A549 treated with Mapracorat at 1 μM for 4 hours (cell line): ENCODE results near the gene PLCH1. TPM values are rescaled to one million over a fixed set of nuclear protein-coding genes. Genes with fewer than 3 reads are reported as not detected.

Experiments used
- total RNA-seq: library from RNA; stranded (reverse); fragments of 200-300 nt; extraction: Qiagen RNA extraction; gene quantifications from 5 replicates; pipeline ENCODE4 v1.2.3, GENCODE V29; 2022

The PLCH1 gene, protein sequence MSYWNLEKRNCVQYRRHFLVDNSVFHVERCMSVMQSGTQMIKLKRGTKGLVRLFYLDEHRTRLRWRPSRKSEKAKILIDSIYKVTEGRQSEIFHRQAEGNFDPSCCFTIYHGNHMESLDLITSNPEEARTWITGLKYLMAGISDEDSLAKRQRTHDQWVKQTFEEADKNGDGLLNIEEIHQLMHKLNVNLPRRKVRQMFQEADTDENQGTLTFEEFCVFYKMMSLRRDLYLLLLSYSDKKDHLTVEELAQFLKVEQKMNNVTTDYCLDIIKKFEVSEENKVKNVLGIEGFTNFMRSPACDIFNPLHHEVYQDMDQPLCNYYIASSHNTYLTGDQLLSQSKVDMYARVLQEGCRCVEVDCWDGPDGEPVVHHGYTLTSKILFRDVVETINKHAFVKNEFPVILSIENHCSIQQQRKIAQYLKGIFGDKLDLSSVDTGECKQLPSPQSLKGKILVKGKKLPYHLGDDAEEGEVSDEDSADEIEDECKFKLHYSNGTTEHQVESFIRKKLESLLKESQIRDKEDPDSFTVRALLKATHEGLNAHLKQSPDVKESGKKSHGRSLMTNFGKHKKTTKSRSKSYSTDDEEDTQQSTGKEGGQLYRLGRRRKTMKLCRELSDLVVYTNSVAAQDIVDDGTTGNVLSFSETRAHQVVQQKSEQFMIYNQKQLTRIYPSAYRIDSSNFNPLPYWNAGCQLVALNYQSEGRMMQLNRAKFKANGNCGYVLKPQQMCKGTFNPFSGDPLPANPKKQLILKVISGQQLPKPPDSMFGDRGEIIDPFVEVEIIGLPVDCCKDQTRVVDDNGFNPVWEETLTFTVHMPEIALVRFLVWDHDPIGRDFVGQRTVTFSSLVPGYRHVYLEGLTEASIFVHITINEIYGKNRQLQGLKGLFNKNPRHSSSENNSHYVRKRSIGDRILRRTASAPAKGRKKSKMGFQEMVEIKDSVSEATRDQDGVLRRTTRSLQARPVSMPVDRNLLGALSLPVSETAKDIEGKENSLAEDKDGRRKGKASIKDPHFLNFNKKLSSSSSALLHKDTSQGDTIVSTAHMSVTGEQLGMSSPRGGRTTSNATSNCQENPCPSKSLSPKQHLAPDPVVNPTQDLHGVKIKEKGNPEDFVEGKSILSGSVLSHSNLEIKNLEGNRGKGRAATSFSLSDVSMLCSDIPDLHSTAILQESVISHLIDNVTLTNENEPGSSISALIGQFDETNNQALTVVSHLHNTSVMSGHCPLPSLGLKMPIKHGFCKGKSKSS (N-terminal part only)
- total RNA-seq: 0.71 to 1.1 TPM (median 0.82 TPM) in 5 replicates

DNA sequence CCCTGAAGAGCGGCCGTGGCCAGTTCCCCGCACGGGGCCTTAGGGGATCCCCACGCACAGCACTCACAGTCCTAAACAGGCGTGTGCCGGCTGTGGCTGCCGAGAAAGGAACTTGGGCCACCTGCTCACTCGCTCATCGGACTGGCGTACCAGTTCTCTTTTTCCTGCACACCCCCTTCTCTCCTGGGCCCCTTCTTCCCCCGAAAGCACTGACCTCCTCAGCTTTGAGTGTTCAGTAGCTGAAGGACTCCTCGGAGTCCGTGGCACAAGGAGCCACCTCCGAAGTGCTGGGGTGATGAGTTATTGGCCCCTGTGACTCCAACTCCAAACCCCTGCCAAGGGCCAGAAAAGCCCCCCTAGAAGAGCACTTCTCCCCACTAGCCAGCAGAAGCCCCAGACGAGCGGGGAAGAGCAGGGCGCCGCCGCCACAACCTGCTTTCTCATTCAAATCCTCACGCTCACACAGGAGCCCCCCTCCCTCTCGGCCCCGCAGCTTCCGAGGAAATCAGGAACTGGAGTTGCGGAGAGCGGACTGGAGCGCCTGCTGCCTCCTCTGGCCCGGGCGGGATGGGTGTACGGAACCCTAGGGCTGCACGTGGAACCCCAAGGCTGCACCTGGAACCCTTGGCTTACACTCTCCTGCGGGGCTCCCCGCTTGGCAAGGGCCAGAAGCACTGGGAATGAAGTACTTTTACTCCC is at the start of gene PLCH1:
Gene PLCH1, minus strand, starts transcription at position 446 of the 699 bp plus-strand sequence. CDS start 40,847 bp downstream, outside the sequence.

Other genes with a start within 250 kb of the PLCH1 start
- 5.8 to 7.6 TPM (median 6.1 TPM) in 5 replicates for gene C3orf33, start 61.2 kb upstream of the PLCH1 start, total RNA-seq
- gene SLC33A1, start 109.4 kb upstream of the PLCH1 start, total RNA-seq: 13.7 to 17.7 TPM (median 15.2 TPM) in 5 replicates
- 74.1 to 103 TPM (median 78.9 TPM) in 5 replicates for gene GMPS, start 125.6 kb upstream of the PLCH1 start, total RNA-seq